Skeletal muscle satellite cell (primary cell): ENCODE measurements around the gene CDC14A.

Experiments
- H3K27me3 ChIP-seq: 2 replicates; pipeline ENCODE4 v1.7.0; 2013; ENCODE audit warnings: low read length; ENCODE audit not compliant: control insufficient read depth, insufficient read depth
- H3K36me3 ChIP-seq: 2 replicates; pipeline ENCODE4 v1.7.0; 2013; ENCODE audit warnings: mild to moderate bottlenecking, control low read depth, low read length; ENCODE audit not compliant: insufficient read depth
- H3K4me1 ChIP-seq: 2 replicates; pipeline ENCODE4 v1.7.0; 2013; ENCODE audit warnings: low read length; ENCODE audit not compliant: control insufficient read depth, insufficient read depth
- H3K4me2 ChIP-seq: 2 replicates; pipeline ENCODE4 v1.7.0; 2013; ENCODE audit warnings: mild to moderate bottlenecking, low read length
- H3K4me3 ChIP-seq: 2 replicates; pipeline ENCODE4 v1.7.0; 2013; ENCODE audit warnings: low read length
- H3K9ac ChIP-seq: 2 replicates; pipeline ENCODE4 v1.7.0; 2013; ENCODE audit warnings: mild to moderate bottlenecking, low read depth, low read length, moderate library complexity
- H3K9me3 ChIP-seq: replicated peaks from 2 replicates; pipeline ENCODE4 v1.7.0; 2013; ENCODE audit warnings: mild to moderate bottlenecking, control low read depth, low read length

The CDC14A gene

DNA sequence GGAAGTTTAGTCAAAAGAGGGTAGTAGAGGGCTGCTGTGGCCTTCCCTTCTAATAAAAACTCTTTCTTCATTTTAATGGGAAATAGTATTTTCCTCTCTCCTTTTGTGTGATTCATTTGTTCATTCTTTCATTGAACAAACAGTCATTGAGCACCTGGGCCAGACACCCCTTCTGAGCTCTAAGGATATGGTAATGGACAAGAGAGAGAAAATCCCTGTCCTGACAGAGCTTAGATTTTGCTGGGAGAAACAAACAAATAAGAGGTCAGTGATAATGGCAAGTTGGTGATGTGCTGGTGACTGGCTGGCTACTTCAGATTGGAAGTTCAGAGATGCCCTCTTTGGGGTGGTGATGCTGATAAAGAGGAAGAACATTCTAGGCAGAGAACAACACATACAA is 59.3 kb downstream of the CDC14A start:
- no peak overlapping the region for H3K4me3 ChIP-seq
- no peak overlapping the region for H3K9ac ChIP-seq
- H3K9me3 ChIP-seq, result no peaks in the 10 kb centered on the region
- no peaks in the 10 kb centered on the region for H3K27me3 ChIP-seq
- no peaks in the 10 kb centered on the region for H3K36me3 ChIP-seq
- no peak overlapping the region for H3K4me2 ChIP-seq
- no peaks in the 10 kb centered on the region for H3K4me1 ChIP-seq

DNA sequence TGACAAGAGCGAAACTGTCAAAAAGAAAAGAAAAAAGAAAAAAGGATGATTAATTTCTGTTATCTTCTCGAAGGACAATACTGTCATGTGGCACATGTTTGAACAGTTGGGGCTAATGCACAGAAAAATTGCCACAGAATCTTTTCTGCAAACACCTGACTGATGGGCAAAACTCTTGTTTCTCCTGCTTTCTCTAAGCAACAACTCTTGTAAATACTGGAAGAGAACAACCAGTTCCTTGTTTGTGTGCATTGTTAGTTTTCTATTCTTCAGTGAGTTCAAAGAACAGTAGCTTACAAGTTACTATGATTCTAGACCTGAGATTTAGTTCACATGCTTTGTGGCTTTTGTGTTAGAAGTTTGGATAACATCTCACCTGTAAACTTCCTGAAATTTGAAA is 60.7 kb downstream of the CDC14A start:
- Histone ChIP-seq H3K36me3 (no peaks in the 10 kb centered on the region), H3K9me3 (no peaks in the 10 kb centered on the region), H3K9ac (no peak overlapping the region), H3K27me3 (no peaks in the 10 kb centered on the region), H3K4me3 (no peak overlapping the region), H3K4me1 (no peaks in the 10 kb centered on the region), H3K4me2 (no peak overlapping the region)

DNA sequence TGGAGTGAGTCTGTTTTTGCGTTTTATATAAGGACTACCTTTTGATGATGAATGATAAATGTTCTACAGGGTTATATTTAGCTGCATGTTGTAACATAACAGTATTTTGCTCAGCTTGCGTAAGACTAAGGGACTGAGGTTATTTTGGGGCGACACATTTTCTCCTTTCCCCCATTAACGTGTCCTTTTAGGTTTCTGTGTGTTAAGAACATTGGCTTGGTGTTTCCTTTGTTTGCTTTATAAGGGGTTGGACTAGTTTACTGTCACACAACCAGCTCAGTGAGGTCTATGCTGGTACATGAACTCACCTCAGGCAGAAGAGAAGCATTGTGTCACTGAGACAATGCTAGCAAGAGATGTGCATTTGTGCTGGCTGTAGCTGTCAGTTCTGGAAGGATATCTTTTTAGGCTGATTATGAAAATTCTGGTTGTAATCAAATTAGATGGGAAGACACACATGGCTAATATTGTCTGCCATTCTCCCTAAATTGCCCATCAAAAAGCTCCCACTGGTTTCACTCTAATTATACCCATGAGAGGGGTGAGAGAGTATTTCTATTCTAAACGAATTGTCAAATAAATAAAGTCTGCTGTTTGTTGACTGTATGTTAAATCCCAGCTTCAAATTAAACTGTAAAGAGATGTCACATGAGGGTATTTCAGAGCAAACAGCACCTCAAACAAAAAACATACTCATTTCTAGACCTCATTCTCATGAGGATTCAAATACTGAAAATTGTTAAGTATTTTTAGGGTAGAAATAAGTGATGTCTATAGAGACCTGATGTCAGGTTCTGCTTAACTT is 62.6 kb downstream of the CDC14A start:
- Histone ChIP-seq H3K9ac (no peak overlapping the region), H3K4me3 (no peak overlapping the region), H3K4me2 (no peak overlapping the region), H3K27me3 (no peaks in the 10 kb centered on the region), H3K4me1 (no peaks in the 10 kb centered on the region), H3K9me3 (no peaks in the 10 kb centered on the region), H3K36me3 (no peaks in the 10 kb centered on the region)

DNA sequence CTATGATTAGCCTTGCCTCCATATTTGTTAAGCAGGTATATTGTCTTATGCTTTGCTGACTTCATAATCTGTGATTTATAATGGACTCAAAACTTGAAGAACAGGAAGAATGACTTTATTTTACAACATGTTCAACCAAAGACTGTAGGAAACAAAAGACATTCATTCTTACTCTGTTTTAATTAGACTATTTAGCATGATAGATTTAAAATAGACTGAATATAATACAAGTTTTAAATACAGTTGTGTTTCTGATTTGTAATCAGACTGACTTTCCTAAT is 63.1 kb downstream of the CDC14A start:
- H3K4me1 ChIP-seq, result no peaks in the 10 kb centered on the region
- no peaks in the 10 kb centered on the region for H3K36me3 ChIP-seq

DNA sequence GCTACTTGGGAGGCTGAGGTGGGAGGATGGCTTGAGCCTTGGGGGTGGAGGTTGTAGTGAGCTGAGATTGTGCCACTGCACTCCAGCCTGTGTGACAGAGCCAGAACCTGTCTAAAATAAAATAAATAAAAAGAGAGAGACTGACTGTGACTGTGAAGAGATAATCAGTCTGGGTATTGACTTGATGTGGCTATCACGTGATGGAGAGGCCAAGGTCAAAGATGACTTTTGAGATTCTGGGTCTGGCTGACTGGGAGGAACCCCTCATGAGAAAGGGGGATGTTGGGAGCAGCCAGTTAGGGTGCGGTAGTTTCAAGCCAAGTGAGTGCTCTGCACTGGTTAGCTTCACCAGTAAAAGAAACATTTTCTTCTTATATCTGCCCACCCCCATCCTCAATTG is 66.8 kb downstream of the CDC14A start:
- no peak overlapping the region for H3K4me3 ChIP-seq
- no peaks in the 10 kb centered on the region for H3K27me3 ChIP-seq
- H3K4me2 ChIP-seq, result no peak overlapping the region

More for the DNA sequence above, 63.1 kb downstream of the CDC14A start:
- Histone ChIP-seq H3K27me3 (no peaks in the 10 kb centered on the region), H3K9ac (no peak overlapping the region), H3K9me3 (no peaks in the 10 kb centered on the region), H3K4me2 (no peak overlapping the region), H3K4me3 (no peak overlapping the region)

DNA sequence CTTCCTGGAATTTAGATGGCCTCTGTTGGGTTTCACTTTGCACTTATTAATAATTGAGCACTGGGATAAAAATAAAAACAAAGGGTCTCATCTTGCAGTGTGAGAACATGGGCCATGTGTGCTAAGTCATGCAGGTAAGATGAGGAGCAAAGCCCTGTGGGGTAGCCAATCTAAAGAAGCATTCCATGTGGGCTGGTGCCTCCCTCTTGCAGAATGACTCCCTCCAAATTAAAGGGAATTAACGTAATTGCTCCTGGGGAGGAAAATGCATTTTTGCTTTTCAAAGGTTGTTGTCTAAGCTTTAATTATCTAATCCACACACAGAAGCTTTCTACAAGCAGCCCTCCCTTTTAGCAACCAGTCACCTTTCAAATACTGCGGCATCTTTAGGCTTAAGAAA is 69.8 kb downstream of the CDC14A start:
- H3K4me1 ChIP-seq, result no peaks in the 10 kb centered on the region
- no peak overlapping the region for H3K4me3 ChIP-seq
- no peak overlapping the region for H3K9ac ChIP-seq
- no peaks in the 10 kb centered on the region for H3K27me3 ChIP-seq
- no peak overlapping the region for H3K4me2 ChIP-seq
- no peaks in the 10 kb centered on the region for H3K9me3 ChIP-seq
- H3K36me3 ChIP-seq, result peaks cover 3% of the 10 kb centered on the region

More for the DNA sequence above, 66.8 kb downstream of the CDC14A start:
- no peak overlapping the region for H3K9ac ChIP-seq
- no peaks in the 10 kb centered on the region for H3K9me3 ChIP-seq
- no peaks in the 10 kb centered on the region for H3K36me3 ChIP-seq
- H3K4me1 ChIP-seq, result no peaks in the 10 kb centered on the region

DNA sequence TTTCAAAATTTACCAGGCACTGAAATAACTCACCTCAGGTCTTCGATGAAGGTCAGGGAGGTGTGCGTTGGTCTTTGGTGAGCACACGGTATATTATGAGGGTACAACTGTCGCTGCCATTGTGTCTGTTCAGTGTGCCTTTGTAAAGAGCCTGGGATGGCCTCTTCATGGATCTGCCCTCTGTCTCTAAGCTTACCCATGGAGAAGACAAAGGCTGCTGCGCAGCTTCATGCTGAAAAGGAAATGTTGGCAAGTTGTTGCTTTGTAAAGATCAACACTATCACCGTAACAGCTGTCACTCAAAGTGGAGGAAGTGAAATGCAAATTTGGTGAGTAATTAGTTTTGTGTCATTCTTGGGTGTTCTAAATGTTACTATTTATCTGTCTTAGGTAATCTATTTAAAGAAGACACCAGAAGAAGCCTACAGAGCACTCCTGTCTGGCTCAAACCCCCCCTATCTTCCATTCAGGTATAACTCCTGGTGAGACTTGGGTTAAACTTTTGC is 71.6 kb downstream of the CDC14A start:
- Histone ChIP-seq H3K36me3 (peaks cover 3% of the 10 kb centered on the region), H3K27me3 (no peaks in the 10 kb centered on the region), H3K4me3 (no peak overlapping the region), H3K4me2 (no peak overlapping the region), H3K9ac (no peak overlapping the region), H3K9me3 (no peaks in the 10 kb centered on the region), H3K4me1 (no peaks in the 10 kb centered on the region)

DNA sequence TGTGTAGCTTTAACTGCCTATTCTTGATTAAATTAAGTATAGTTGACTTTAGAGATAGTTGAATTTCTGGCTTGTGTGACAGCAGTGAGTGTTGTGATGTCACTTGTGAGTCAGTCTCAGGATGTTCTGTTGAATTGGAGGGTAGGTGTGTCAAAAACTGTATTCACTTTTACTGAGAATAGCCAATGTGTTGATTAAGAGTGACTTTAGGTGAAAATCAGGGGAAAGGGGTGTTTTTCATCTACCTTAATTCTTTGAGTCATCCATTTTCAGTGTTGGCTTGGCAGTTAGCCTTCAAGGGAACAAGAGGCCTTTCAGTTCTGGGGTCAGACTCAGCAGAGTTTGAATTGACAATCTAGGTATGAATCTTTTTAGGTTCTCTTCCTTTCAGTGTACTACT is 75.9 kb downstream of the CDC14A start:
- no peak overlapping the region for H3K9ac ChIP-seq
- no peak overlapping the region for H3K4me3 ChIP-seq
- no peaks in the 10 kb centered on the region for H3K27me3 ChIP-seq
- no peaks in the 10 kb centered on the region for H3K9me3 ChIP-seq
- no peak overlapping the region for H3K4me2 ChIP-seq
- H3K4me1 ChIP-seq, result no peaks in the 10 kb centered on the region
- H3K36me3 ChIP-seq, result peaks cover 3% of the 10 kb centered on the region

DNA sequence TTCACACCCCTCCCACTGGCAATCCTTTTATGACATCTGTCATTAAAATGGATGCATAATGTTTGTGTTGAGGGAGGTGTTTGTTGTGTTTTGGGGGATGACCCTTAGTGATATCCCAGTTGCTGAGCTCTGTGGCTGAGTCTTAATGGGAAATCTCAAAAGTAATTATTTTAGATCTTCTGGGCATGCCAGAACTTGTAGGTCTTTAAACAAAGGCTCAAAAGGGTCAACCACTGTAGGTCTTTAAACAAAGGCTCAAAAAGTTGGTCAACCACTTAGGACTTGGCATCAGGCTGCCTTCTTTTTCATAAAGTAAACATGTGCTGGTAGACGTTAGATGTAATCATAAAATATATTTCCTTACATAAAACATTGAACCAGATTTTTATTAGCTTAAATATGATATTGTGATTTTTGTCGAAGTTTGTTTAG is 78.0 kb downstream of the CDC14A start:
- Histone ChIP-seq H3K36me3 (peaks cover 1% of the 10 kb centered on the region), H3K4me3 (no peak overlapping the region), H3K4me1 (no peaks in the 10 kb centered on the region), H3K27me3 (no peaks in the 10 kb centered on the region), H3K9me3 (no peaks in the 10 kb centered on the region), H3K4me2 (no peak overlapping the region), H3K9ac (no peak overlapping the region)

DNA sequence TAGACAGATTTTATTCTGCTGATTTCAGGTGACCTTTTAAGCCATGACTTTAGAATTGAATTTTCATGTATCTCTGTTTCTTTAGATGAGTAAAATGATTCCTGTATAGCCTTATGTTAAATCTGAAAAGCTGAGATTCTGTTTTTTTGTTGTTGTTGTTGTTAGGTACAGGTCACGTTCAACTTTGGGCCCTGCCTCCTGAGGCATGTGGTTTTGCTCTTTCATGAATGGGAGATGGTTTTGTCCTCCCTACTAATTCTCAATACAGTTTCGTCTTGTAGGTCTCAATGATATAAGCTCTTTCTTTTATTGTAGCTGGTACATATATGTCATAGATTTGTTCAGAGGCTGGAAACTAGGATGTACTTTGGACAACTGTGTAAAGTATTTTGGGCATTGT is 79.6 kb downstream of the CDC14A start:
- Histone ChIP-seq H3K9ac (no peak overlapping the region), H3K27me3 (no peaks in the 10 kb centered on the region), H3K4me2 (no peak overlapping the region), H3K36me3 (no peaks in the 10 kb centered on the region), H3K9me3 (no peaks in the 10 kb centered on the region), H3K4me3 (no peak overlapping the region), H3K4me1 (no peaks in the 10 kb centered on the region)

DNA sequence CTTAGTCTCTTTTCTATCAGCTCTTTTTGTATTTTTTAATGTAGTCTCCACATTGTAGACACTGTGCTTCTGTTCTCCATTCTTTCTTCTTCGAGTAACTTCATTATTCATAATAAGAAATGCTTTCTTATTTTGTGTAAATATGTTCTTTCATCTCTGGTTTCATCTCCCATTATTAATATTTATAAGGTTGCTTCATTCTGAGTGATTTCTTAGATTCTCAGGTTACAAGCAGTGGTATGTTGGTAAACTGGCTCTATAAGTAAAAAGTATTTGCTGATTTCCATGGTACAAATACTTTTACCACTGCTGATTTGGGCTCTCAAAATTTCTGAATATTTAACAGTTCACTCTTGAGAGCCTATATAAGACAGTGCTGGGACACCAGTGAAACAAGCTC is 81.3 kb downstream of the CDC14A start:
- H3K36me3 ChIP-seq, result no peaks in the 10 kb centered on the region
- H3K4me2 ChIP-seq, result no peak overlapping the region
- no peaks in the 10 kb centered on the region for H3K4me1 ChIP-seq
- H3K9me3 ChIP-seq, result no peaks in the 10 kb centered on the region
- H3K27me3 ChIP-seq, result no peaks in the 10 kb centered on the region
- H3K9ac ChIP-seq, result no peak overlapping the region
- H3K4me3 ChIP-seq, result no peak overlapping the region

DNA sequence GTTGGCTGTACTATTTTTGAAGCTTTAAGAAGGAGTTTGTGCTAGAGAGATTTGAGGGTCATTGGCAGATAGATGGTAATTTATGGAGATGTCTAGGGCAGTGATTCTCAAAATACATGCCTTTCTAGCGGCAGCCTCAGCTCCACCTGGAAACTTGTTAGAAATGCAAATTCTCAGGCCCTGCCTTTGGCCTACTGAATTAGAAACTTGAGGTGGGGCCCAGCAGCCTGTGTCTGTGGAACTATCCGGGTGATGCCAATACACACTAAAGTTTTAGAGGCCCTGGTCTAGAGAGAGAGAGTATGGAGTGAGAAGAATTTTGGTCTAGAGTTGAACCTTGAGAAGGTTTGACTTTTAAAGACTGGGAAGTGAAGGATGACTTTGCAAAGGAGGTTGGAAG is 82.5 kb downstream of the CDC14A start:
- no peak overlapping the region for H3K9ac ChIP-seq
- H3K27me3 ChIP-seq, result no peaks in the 10 kb centered on the region
- H3K4me3 ChIP-seq, result no peak overlapping the region
- H3K4me1 ChIP-seq, result no peaks in the 10 kb centered on the region
- H3K4me2 ChIP-seq, result no peak overlapping the region
- H3K36me3 ChIP-seq, result no peaks in the 10 kb centered on the region
- no peaks in the 10 kb centered on the region for H3K9me3 ChIP-seq
